ENCODE results near the gene DNAJC28.
A peak's percentile ranks its signal among the peaks of the same experiment; 100 is the strongest.

The DNAJC28 gene

GRCh38 chr21:33491373-33492102 is at the start of gene DNAJC28:
Gene DNAJC28 (minus strand): TSS chr21:33491716. CDS start chr21:33489393, 2,323 bp downstream.
- no peaks in the 10 kb centered on the region for H3K27me3 ChIP-seq (ENCODE audit: control insufficient read depth in 1 of 2, insufficient read depth in 2 of 2, low read length in 2 of 2)
- H3K9ac ChIP-seq (ENCODE audit: low read length) = peak within 1 kb of the TSS; percentile 18
- H3K27ac ChIP-seq (ENCODE audit: low read depth, low read length) = peak within 1 kb of the TSS; percentile 77

GRCh38 chr21:33541105-33541711 is 49.7 kb upstream of the DNAJC28 start:
- peaks cover 26% of the 10 kb centered on the region for H3K4me1 ChIP-seq (ENCODE audit: insufficient read depth, low read length)
- peak overlapping the region; percentile 93 for H3K9ac ChIP-seq (ENCODE audit: low read length)
- H3K27me3 ChIP-seq (ENCODE audit: control insufficient read depth in 1 of 2, insufficient read depth in 2 of 2, low read length in 2 of 2) = no peaks in the 10 kb centered on the region
- peak overlapping the region; percentile 57 to 94 for H3K4me3 ChIP-seq (ENCODE audit: low read depth in 1 of 2, low read length in 2 of 2)
- peaks cover 21% of the 10 kb centered on the region for H3K36me3 ChIP-seq (ENCODE audit: insufficient read depth, low read length)
- H3K27ac ChIP-seq (ENCODE audit: low read depth, low read length) = peak overlapping the region; percentile 84
- no peaks in the 10 kb centered on the region for H3K9me3 ChIP-seq (ENCODE audit: low read length)

More at GRCh38 chr21:33491373-33492102, at the start of gene DNAJC28:
- H3K36me3 ChIP-seq (ENCODE audit: insufficient read depth, low read length) = no peaks in the 10 kb centered on the region
- H3K4me1 ChIP-seq (ENCODE audit: insufficient read depth, low read length) = no peaks in the 10 kb centered on the region
- peak within 1 kb of the TSS; percentile 72 to 84 for H3K4me3 ChIP-seq (ENCODE audit: low read depth in 1 of 2, low read length in 2 of 2)
- H3K9me3 ChIP-seq (ENCODE audit: low read length) = no peaks in the 10 kb centered on the region

GRCh38 chr21:33540711-33541104 is 49.2 kb upstream of the DNAJC28 start:
- Histone ChIP-seq H3K4me1 (ENCODE audit: insufficient read depth, low read length) (peaks cover 21% of the 10 kb centered on the region), H3K36me3 (ENCODE audit: insufficient read depth, low read length) (peaks cover 24% of the 10 kb centered on the region), H3K4me3 (ENCODE audit: low read depth in 1 of 2, low read length in 2 of 2) (no peak overlapping the region), H3K9ac (ENCODE audit: low read length) (no peak overlapping the region), H3K27me3 (ENCODE audit: control insufficient read depth in 1 of 2, insufficient read depth in 2 of 2, low read length in 2 of 2) (no peaks in the 10 kb centered on the region), H3K9me3 (ENCODE audit: low read length) (no peaks in the 10 kb centered on the region), H3K27ac (ENCODE audit: low read depth, low read length) (no peak overlapping the region)

GRCh38 chr21:33539616-33540015 is 48.1 kb upstream of the DNAJC28 start:
- Histone ChIP-seq H3K4me3 (ENCODE audit: low read depth in 1 of 2, low read length in 2 of 2) (no peak overlapping the region), H3K27me3 (ENCODE audit: control insufficient read depth in 1 of 2, insufficient read depth in 2 of 2, low read length in 2 of 2) (no peaks in the 10 kb centered on the region), H3K9ac (ENCODE audit: low read length) (no peak overlapping the region), H3K4me1 (ENCODE audit: insufficient read depth, low read length) (peaks cover 10% of the 10 kb centered on the region), H3K36me3 (ENCODE audit: insufficient read depth, low read length) (peaks cover 35% of the 10 kb centered on the region), H3K9me3 (ENCODE audit: low read length) (no peaks in the 10 kb centered on the region), H3K27ac (ENCODE audit: low read depth, low read length) (no peak overlapping the region)

GRCh38 chr21:33537212-33537611 is 45.7 kb upstream of the DNAJC28 start:
- H3K27me3 ChIP-seq (ENCODE audit: control insufficient read depth in 1 of 2, insufficient read depth in 2 of 2, low read length in 2 of 2) = no peaks in the 10 kb centered on the region
- peaks cover 55% of the 10 kb centered on the region for H3K36me3 ChIP-seq (ENCODE audit: insufficient read depth, low read length)
- H3K4me3 ChIP-seq (ENCODE audit: low read depth in 1 of 2, low read length in 2 of 2) = no peak overlapping the region
- no peak overlapping the region for H3K27ac ChIP-seq (ENCODE audit: low read depth, low read length)
- H3K9me3 ChIP-seq (ENCODE audit: low read length) = no peaks in the 10 kb centered on the region
- peaks cover 4% of the 10 kb centered on the region for H3K4me1 ChIP-seq (ENCODE audit: insufficient read depth, low read length)
- H3K9ac ChIP-seq (ENCODE audit: low read length) = no peak overlapping the region

GRCh38 chr21:33531007-33531406 is 39.5 kb upstream of the DNAJC28 start:
- Histone ChIP-seq H3K4me1 (ENCODE audit: insufficient read depth, low read length) (no peaks in the 10 kb centered on the region), H3K4me3 (ENCODE audit: low read depth in 1 of 2, low read length in 2 of 2) (no peak overlapping the region), H3K27me3 (ENCODE audit: control insufficient read depth in 1 of 2, insufficient read depth in 2 of 2, low read length in 2 of 2) (no peaks in the 10 kb centered on the region), H3K36me3 (ENCODE audit: insufficient read depth, low read length) (peaks cover 74% of the 10 kb centered on the region), H3K9ac (ENCODE audit: low read length) (no peak overlapping the region), H3K27ac (ENCODE audit: low read depth, low read length) (no peak overlapping the region), H3K9me3 (ENCODE audit: low read length) (no peaks in the 10 kb centered on the region)

GRCh38 chr21:33522953-33523349 is 31.4 kb upstream of the DNAJC28 start:
- H3K9me3 ChIP-seq (ENCODE audit: low read length) = no peaks in the 10 kb centered on the region
- H3K9ac ChIP-seq (ENCODE audit: low read length) = no peak overlapping the region
- H3K4me3 ChIP-seq (ENCODE audit: low read depth in 1 of 2, low read length in 2 of 2) = no peak overlapping the region
- H3K27me3 ChIP-seq (ENCODE audit: control insufficient read depth in 1 of 2, insufficient read depth in 2 of 2, low read length in 2 of 2) = no peaks in the 10 kb centered on the region
- H3K36me3 ChIP-seq (ENCODE audit: insufficient read depth, low read length) = peaks cover 33% of the 10 kb centered on the region
- H3K27ac ChIP-seq (ENCODE audit: low read depth, low read length) = no peak overlapping the region
- H3K4me1 ChIP-seq (ENCODE audit: insufficient read depth, low read length) = no peaks in the 10 kb centered on the region

GRCh38 chr21:33522297-33522952 is 30.9 kb upstream of the DNAJC28 start:
- Histone ChIP-seq H3K4me3 (ENCODE audit: low read depth in 1 of 2, low read length in 2 of 2) (no peak overlapping the region), H3K36me3 (ENCODE audit: insufficient read depth, low read length) (peaks cover 33% of the 10 kb centered on the region), H3K4me1 (ENCODE audit: insufficient read depth, low read length) (no peaks in the 10 kb centered on the region), H3K27me3 (ENCODE audit: control insufficient read depth in 1 of 2, insufficient read depth in 2 of 2, low read length in 2 of 2) (no peaks in the 10 kb centered on the region), H3K27ac (ENCODE audit: low read depth, low read length) (no peak overlapping the region), H3K9me3 (ENCODE audit: low read length) (no peaks in the 10 kb centered on the region), H3K9ac (ENCODE audit: low read length) (no peak overlapping the region)

GRCh38 chr21:33518899-33519298 is 27.4 kb upstream of the DNAJC28 start:
- H3K36me3 ChIP-seq (ENCODE audit: insufficient read depth, low read length) = peaks cover 46% of the 10 kb centered on the region
- no peaks in the 10 kb centered on the region for H3K27me3 ChIP-seq (ENCODE audit: control insufficient read depth in 1 of 2, insufficient read depth in 2 of 2, low read length in 2 of 2)
- no peak overlapping the region for H3K4me3 ChIP-seq (ENCODE audit: low read depth in 1 of 2, low read length in 2 of 2)
- H3K9ac ChIP-seq (ENCODE audit: low read length) = no peak overlapping the region
- H3K27ac ChIP-seq (ENCODE audit: low read depth, low read length) = no peak overlapping the region
- H3K4me1 ChIP-seq (ENCODE audit: insufficient read depth, low read length) = no peaks in the 10 kb centered on the region
- H3K9me3 ChIP-seq (ENCODE audit: low read length) = no peaks in the 10 kb centered on the region

- peaks cover 60% of the 10 kb centered on the region for H3K36me3 ChIP-seq (ENCODE audit: insufficient read depth, low read length)
- H3K9ac ChIP-seq (ENCODE audit: low read length) = no peak overlapping the region
- no peak overlapping the region for H3K4me3 ChIP-seq (ENCODE audit: low read depth in 1 of 2, low read length in 2 of 2)
- H3K27me3 ChIP-seq (ENCODE audit: control insufficient read depth in 1 of 2, insufficient read depth in 2 of 2, low read length in 2 of 2) = no peaks in the 10 kb centered on the region
- H3K4me1 ChIP-seq (ENCODE audit: insufficient read depth, low read length) = no peaks in the 10 kb centered on the region
- H3K27ac ChIP-seq (ENCODE audit: low read depth, low read length) = no peak overlapping the region
- H3K9me3 ChIP-seq (ENCODE audit: low read length) = no peaks in the 10 kb centered on the region
Measured at GRCh38 chr21:33514229-33514628, 22.7 kb upstream of the DNAJC28 start.

GRCh38 chr21:33512481-33512880 is 21.0 kb upstream of the DNAJC28 start:
- Histone ChIP-seq H3K4me3 (ENCODE audit: low read depth in 1 of 2, low read length in 2 of 2) (no peak overlapping the region), H3K27me3 (ENCODE audit: control insufficient read depth in 1 of 2, insufficient read depth in 2 of 2, low read length in 2 of 2) (no peaks in the 10 kb centered on the region), H3K27ac (ENCODE audit: low read depth, low read length) (no peak overlapping the region), H3K4me1 (ENCODE audit: insufficient read depth, low read length) (no peaks in the 10 kb centered on the region), H3K9me3 (ENCODE audit: low read length) (no peaks in the 10 kb centered on the region), H3K36me3 (ENCODE audit: insufficient read depth, low read length) (peaks cover 47% of the 10 kb centered on the region), H3K9ac (ENCODE audit: low read length) (no peak overlapping the region)

Data from muscle layer of colon (tissue), 2 donors.